HG03025 (cell line): ENCODE data around the gene ANAPC16.

Experiments
- ATAC-seq: cut with Tn5 transposase; IDR thresholded peaks from one replicate; pipeline ENCODE4 v1.9.1; 2021; ENCODE audit warnings: mild to moderate bottlenecking, moderate library complexity; ENCODE audit not compliant: unreplicated experiment, low FRiP score

Gene ANAPC16

GRCh38 chr10:72215611-72216549 lies at the start of gene ANAPC16, which contains the start of gene ASCC1:
TSS of gene ANAPC16 (plus strand) at chr10:72216012. CDS start at chr10:72223915, 7,903 bp downstream.
TSS of gene ASCC1 (minus strand) at chr10:72216276. CDS start at chr10:72213298, 2,978 bp downstream.
- peak; percentile 74 for ATAC-seq

- no peak for ATAC-seq
Observed at GRCh38 chr10:72167118-72167517, 48.7 kb upstream of the ANAPC16 start.

- ATAC-seq, result no peak
Observed at GRCh38 chr10:72170263-72170662, 45.5 kb upstream of the ANAPC16 start.

- ATAC-seq, result no peak
Observed at GRCh38 chr10:72170733-72171132, 45.1 kb upstream of the ANAPC16 start.

- no peak for ATAC-seq
Observed at GRCh38 chr10:72171175-72171630, 44.6 kb upstream of the ANAPC16 start.

GRCh38 chr10:72173262-72173618 lies 42.6 kb upstream of the ANAPC16 start:
- ATAC-seq, result no peak

GRCh38 chr10:72173619-72174296 lies 42.1 kb upstream of the ANAPC16 start:
- no peak for ATAC-seq

GRCh38 chr10:72174297-72174662 lies 41.5 kb upstream of the ANAPC16 start:
- no peak for ATAC-seq

GRCh38 chr10:72175149-72175548 lies 40.7 kb upstream of the ANAPC16 start:
- ATAC-seq, result no peak

- no peak for ATAC-seq
Observed at GRCh38 chr10:72176701-72177100, 39.1 kb upstream of the ANAPC16 start.

- ATAC-seq, result no peak
Observed at GRCh38 chr10:72177454-72177853, 38.4 kb upstream of the ANAPC16 start.

- no peak for ATAC-seq
Observed at GRCh38 chr10:72184156-72184555, 31.7 kb upstream of the ANAPC16 start.

- ATAC-seq, result no peak
Observed at GRCh38 chr10:72186258-72186981, 29.4 kb upstream of the ANAPC16 start.

GRCh38 chr10:72186982-72187330 lies 28.9 kb upstream of the ANAPC16 start:
- ATAC-seq, result no peak

GRCh38 chr10:72194949-72195348 lies 20.9 kb upstream of the ANAPC16 start:
- ATAC-seq, result no peak

GRCh38 chr10:72200883-72201282 lies 14.9 kb upstream of the ANAPC16 start:
- no peak for ATAC-seq

GRCh38 chr10:72201293-72201692 lies 14.5 kb upstream of the ANAPC16 start:
- no peak for ATAC-seq

GRCh38 chr10:72204296-72204695 lies 11.5 kb upstream of the ANAPC16 start:
- no peak for ATAC-seq

GRCh38 chr10:72204724-72205123 lies 11.1 kb upstream of the ANAPC16 start:
- ATAC-seq, result no peak

- no peak for ATAC-seq
Observed at GRCh38 chr10:72206511-72207229, 9.1 kb upstream of the ANAPC16 start.
